OCI-LY1 (cell line): ENCODE data around the gene FBXW7.

Experiments
- EZH2 ChIP-seq: fragments of 200-600 bp; sonication (generic), shearing (Covaris generic); IDR thresholded peaks from 2 replicates; pipeline ENCODE4 v1.8.0; 2017; ENCODE audit warnings: borderline replicate concordance, mixed run types, mild to moderate bottlenecking, antibody characterized with exemption, low read length, moderate library complexity, mixed read lengths
- TF ChIP-seq, protein P1 (sequence below): fragments of 200-600 bp; sonication (generic), shearing (Covaris generic); IDR thresholded peaks from 2 replicates; pipeline ENCODE4 v1.5.1; 2017; ENCODE audit warnings: mild to moderate bottlenecking, antibody characterized with exemption, low read length, moderate library complexity, mixed read lengths

DNA sequence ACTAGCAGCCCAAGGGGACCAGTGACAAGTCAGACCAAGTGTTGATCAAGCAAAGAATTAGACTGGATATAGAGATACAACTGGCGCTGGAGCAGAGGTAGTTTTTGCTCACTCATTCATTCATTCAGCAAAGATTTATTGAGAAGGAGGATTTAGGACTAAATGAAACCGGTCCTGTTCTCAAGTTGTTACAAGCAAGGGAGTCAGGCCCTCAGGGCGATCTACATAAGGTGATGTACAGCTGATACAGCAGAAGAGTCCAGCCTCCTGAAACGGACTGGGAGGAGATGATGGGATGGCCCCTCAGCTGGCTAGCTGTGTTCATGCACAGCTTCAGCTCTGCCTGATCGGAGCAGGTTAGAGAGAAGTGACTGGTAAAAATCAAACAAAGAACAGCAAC, 242.4 kb downstream of the FBXW7 start:
- TF ChIP-seq EZH2: no peak
- TF ChIP-seq, protein P1, sequence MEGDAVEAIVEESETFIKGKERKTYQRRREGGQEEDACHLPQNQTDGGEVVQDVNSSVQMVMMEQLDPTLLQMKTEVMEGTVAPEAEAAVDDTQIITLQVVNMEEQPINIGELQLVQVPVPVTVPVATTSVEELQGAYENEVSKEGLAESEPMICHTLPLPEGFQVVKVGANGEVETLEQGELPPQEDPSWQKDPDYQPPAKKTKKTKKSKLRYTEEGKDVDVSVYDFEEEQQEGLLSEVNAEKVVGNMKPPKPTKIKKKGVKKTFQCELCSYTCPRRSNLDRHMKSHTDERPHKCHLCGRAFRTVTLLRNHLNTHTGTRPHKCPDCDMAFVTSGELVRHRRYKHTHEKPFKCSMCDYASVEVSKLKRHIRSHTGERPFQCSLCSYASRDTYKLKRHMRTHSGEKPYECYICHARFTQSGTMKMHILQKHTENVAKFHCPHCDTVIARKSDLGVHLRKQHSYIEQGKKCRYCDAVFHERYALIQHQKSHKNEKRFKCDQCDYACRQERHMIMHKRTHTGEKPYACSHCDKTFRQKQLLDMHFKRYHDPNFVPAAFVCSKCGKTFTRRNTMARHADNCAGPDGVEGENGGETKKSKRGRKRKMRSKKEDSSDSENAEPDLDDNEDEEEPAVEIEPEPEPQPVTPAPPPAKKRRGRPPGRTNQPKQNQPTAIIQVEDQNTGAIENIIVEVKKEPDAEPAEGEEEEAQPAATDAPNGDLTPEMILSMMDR: no peak
